Measurements from ENCODE around the gene NMRK1. TPM values are rescaled to one million over a fixed set of nuclear protein-coding genes. Genes with fewer than 3 reads are reported as not detected.

The NMRK1 gene
- total RNA-seq (2014; rRNA removed; shearing (Covaris generic)) = 10.1 and 13.8 TPM in 2 replicates

DNA sequence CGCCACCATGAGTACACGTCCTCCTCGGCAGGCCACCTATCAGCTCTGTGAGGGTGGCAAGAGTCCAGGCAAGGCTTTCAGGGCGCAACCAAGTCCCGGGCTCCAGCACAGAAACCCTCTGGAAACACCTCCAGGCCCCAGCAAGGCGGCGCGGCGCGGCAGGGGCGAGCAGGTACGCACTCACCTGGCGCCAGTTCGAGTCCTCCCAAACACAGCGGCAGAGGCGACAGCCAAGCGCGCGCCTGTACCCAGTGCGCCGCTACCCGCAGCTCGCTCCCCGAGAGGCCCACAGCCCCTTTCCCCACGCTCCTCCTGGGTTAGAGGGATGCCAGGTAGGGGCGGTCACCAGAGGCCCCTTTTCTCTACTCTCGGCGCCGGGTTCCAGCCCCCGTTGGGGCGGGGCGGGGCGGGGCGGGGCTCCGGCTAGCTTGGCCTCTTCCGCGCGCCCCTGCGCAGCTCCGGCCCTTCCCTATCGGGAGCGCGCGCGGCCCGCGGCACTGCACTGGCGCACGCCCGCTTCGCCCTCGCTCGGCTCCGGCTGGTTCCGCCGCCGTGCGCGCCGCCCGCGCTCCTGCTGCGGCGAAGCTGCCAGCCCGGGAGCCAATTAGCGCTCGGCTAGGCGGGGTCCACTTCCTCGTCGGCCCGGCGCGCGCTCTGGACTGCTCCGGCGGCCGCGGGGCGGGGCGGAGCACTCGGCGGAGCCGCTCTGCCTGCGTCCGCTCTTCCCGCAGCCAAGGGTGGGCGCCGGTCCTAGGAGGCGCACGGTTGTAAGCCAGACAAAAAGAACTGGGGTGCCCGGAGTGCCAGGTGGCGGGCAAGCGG, at the start of gene NMRK1, which contains the start of gene OSTF1:
Gene NMRK1, minus strand, starts transcription at position 332 of the 822 bp plus-strand sequence. CDS start 5,040 bp downstream, outside the sequence.
Gene OSTF1, plus strand, starts transcription at position 691 of the 822 bp plus-strand sequence. CDS start 179 bp downstream, outside the sequence.
- peak; percentile 99 for DNase-seq (ENCODE audit: low read depth)

- no peak for DNase-seq (ENCODE audit: low read depth)
Measured at GRCh38 chr9:75134495-75134894, 46.5 kb upstream of the NMRK1 start.

GRCh38 chr9:75133396-75133795, 45.4 kb upstream of the NMRK1 start:
- DNase-seq (ENCODE audit: low read depth) = no peak

DNA sequence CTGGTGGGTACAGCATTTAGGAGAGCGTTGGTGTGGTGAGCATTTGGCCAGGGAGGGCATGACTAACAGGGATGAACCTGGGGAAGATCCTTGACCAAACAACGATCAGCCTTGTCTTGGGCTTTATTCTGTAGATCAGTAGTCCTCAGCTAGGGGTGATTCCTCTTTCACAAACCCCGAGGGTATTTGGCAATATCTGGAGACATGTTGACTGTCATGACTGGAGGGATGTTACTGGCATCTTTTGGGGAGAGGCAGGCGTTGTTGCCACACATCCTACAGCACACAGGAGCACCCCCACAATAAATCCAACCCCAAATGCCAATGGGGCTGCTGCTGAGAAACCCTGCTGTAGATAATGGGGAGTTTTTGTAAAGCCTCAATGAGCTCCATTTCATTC, 44.3 kb upstream of the NMRK1 start:
- DNase-seq (ENCODE audit: low read depth) = no peak

- DNase-seq (ENCODE audit: low read depth) = no peak
Measured at GRCh38 chr9:75131700-75132099, 43.7 kb upstream of the NMRK1 start.

GRCh38 chr9:75130621-75131230, 42.8 kb upstream of the NMRK1 start:
- DNase-seq (ENCODE audit: low read depth) = no peak

- DNase-seq (ENCODE audit: low read depth) = no peak
Measured at GRCh38 chr9:75130172-75130571, 42.2 kb upstream of the NMRK1 start.

- DNase-seq (ENCODE audit: low read depth) = no peak
Measured at GRCh38 chr9:75128535-75128934, 40.6 kb upstream of the NMRK1 start.

DNA sequence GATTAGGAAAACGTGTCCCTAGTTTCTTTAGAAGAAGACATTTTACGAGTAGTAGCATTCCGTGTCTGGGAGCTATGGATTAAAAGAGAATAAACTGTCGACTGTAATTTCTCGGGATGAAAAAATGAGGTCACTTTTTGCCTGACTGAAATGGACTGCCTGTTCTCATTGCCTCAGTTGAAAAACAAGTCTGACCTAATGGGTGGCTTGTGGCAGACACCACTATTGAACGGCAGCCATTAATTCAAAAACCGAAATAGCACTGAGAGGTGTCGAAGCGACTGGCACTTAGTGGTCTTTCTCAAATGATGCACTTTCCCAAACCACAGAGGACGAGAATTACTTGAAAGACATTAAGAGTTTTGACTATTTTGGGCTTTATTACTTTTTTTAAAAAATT, 35.7 kb upstream of the NMRK1 start:
- no peak for DNase-seq (ENCODE audit: low read depth)

DNA sequence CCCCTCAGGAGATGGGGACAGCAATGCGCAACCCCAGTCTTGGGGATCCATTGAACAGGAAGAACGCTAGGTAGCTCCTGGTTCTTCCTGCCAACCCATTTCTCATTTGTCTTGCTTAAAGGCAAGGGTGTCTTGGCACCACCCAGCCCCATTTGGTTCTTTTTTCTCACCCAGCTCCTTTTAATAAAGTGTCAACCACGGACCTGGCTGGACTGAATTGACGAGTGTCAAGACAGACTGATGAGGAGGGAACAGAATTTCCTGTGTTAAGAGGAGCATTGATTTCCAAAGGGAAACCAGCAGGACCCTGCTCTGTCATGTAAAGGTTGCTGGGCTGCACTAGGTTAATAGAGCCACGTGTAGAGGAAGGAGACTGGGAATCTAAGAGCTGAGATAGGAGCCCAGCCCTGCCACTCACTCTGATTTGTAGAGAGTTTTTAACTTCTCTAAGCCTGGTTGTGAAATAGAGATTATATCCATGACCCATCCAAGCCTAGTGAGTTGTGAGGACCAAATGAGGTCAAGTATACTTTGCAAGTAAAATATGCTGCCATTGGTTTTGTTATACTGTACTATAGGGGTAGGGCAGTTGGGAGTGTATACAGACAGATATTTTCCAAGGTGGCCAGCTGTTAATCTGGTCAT, 34.1 kb upstream of the NMRK1 start:
- no peak for DNase-seq (ENCODE audit: low read depth)

DNA sequence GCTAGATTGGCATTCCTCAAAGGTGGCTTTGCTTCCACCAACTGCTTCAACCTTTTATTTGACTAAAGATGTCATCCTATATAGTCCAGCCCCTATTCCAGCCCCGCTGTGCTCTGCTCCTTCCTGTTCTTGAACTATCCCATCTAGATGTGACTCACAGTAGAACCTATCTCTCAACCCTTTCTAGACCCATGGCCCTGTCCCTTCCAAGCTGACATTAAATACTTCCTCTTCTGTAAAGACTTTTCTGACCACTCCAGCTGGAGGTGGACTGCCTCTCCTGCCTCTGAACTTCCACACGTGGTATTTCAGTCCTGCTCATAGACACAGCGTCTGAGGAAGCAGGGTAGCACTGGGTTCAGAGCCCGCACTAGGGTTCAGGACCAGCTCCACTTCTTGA, 32.7 kb upstream of the NMRK1 start:
- DNase-seq (ENCODE audit: low read depth) = no peak

GRCh38 chr9:75117564-75117963, 29.6 kb upstream of the NMRK1 start:
- no peak for DNase-seq (ENCODE audit: low read depth)

DNA sequence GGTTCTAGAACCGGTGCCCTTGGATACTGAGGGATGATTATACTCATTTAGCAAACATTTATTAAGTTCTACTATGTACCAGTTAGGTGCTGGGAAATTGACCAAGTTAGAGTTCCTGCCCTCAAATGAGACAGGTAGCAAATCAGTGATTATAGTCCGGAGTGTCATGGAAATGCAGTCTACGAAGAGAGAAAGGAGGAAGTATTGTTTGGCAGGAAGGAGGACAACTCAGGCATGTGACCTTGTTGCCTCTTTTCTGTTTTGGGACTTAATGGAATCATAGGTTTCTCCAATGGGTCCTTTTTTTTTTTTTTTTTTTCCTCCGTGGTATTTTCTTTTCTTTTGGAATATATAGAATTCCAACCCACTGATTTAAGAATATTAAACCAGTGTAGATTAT, 28.4 kb upstream of the NMRK1 start:
- no peak for DNase-seq (ENCODE audit: low read depth)

DNA sequence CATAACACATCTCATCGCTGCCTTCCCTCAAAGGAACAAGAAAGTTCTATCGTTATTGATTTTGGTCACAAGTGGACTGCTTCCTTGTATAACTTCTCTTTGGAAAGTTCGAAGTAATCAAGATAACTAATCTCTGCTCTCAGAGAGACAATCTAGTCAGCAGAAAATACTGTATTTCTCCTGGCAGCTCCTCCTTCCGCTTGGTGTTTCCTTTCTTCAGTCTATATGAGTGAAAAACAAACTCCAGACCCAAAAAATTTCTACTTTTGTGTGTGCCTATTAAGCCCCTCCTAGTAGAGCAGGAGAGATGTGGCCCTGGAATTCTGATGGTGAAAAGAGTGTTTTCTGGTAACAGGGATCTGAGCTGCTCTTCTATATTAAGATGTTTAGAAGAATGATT, 24.8 kb upstream of the NMRK1 start:
- no peak for DNase-seq (ENCODE audit: low read depth)

GRCh38 chr9:75111019-75111622, 23.2 kb upstream of the NMRK1 start:
- DNase-seq (ENCODE audit: low read depth) = no peak

DNA sequence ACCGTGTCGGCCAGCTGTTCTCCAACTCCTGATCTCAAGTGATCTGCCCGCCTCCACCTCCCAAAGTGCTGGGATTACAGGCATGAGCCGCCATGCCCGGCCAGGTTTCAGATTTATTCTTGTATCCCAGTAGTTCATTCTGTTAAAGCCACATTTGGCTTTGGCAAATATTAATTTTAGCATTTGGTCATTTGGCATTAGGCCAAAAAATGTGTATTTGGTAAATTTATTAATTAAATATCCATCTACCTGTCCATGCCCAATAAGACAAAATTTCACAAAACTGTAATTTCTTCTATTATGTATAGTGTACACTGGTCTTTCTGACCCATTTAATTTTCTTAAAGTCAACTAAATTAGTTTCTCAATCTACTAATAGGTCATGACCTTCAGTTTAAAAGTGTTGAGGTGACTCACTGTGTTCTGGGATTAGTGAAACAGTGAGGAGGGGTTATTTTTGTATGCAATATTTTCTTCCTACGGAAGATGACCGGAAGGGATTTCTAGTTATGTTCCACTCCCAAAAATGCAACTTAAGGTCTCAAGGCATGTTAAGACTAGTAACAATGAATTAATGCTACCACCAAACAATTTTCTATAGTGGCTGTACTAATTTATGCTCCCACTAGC, 21.4 kb upstream of the NMRK1 start:
- DNase-seq (ENCODE audit: low read depth) = no peak

- DNase-seq (ENCODE audit: low read depth) = peak; percentile 17
Measured at GRCh38 chr9:75108571-75108970, 20.6 kb upstream of the NMRK1 start.

GRCh38 chr9:75106857-75107256, 18.9 kb upstream of the NMRK1 start:
- no peak for DNase-seq (ENCODE audit: low read depth)

DNA sequence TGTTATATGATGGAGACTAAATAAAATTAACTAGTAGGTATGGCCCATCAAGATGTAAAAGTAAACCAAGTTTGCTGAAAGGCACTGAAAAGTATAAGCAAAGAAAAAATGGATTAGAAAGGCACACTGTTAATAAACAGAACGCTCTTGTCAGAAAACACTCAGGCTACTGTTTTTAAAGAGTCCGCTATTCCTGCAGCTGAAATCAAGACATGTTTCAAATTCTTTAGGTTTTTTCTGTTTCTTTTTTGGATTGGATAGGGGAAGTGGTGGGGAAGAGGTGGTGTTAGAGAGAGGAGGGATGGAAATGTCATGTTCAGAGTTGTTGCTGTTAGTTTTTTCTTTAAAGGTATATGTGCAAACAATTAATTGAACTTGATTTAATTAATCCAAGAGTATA, 17.9 kb upstream of the NMRK1 start:
- DNase-seq (ENCODE audit: low read depth) = no peak

DNA sequence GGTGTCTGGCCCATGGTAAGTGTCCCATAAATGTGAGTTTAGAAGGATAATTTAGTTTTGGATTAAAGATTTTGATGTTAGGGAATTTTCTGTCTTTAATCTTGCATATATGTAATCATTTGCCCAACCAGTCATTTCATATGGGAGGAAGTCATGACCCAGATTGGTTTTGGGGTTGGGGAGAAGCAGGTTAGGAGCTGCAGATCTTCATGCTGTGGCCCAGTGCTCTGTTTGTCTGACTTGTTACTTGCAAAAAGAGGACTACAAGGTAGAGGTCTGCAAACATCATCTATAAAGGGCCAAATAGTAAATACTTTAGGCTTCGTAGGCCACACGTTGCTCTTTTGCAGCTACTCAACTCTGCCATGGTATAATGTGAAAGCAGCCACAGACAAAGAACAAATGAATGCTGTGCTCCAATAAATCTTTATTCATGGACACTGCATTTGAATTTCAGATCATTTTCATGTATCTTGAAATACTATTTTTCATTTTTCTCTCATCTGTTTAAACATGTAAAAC, 17.1 kb upstream of the NMRK1 start:
- DNase-seq (ENCODE audit: low read depth) = no peak

DNA sequence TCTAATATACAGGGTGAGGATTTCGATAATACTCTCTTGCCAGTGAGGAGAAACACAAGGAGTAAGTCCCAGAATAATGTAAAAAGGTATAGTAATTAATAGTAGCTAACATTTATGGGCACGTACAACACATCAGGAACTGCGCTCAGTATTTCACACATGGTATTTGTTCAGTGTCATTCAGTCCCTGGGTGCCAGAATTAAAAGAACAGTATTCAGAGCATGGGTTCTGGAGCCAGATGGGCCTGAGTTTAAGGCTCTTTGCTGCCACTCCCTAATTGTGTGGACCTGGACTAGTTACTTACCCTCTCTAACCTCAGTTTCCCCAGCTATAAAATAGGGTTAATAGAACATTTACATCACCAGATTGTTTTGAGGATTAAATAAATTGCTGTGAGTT, 16.7 kb upstream of the NMRK1 start:
- no peak for DNase-seq (ENCODE audit: low read depth)

Measured in Daoy (cell line).